Coronary artery (tissue), 2 donors: ENCODE results near the gene RAB3GAP2.
A peak's percentile ranks its signal among the peaks of the same experiment; 100 is the strongest.

Experiments used
- DNase-seq: peaks from one replicate; pipeline ENCODE4 v3.0.0-alpha.2; 2017; ENCODE audit warnings: low spot score
- H3K27ac ChIP-seq, 2 donors: fragments of 200-600 bp; sonication (generic); one replicate each; pipeline ENCODE4 v1.5.1; 2016 to 2019
- H3K4me3 ChIP-seq: fragments of 200-600 bp; sonication (generic); 2 replicates; pipeline ENCODE4 v1.5.1; 2016; ENCODE audit warnings: mild to moderate bottlenecking, moderate library complexity
- CTCF ChIP-seq: fragments of 200-600 bp; sonication (generic); IDR thresholded peaks from one replicate; pipeline ENCODE4 v1.5.1; 2019; ENCODE audit warnings: antibody characterized with exemption

RAB3GAP2 gene

GRCh38 chr1:220144051-220144450, 128.2 kb downstream of the RAB3GAP2 start:
- no peak for TF ChIP-seq CTCF
- no peak overlapping the region for H3K4me3 ChIP-seq
- DNase-seq = no peak
- no peak overlapping the region for H3K27ac ChIP-seq

- H3K4me3 ChIP-seq = peak overlapping the region; percentile 24
- TF ChIP-seq CTCF = no peak
- no peak for DNase-seq
- H3K27ac ChIP-seq = peak overlapping the region; percentile 35 to 59
Observed at GRCh38 chr1:220139966-220140365, 132.3 kb downstream of the RAB3GAP2 start.

GRCh38 chr1:220137019-220137786, 135.1 kb downstream of the RAB3GAP2 start:
- no peak for TF ChIP-seq CTCF
- DNase-seq = no peak
- peak overlapping the region in 1 of 2 donors; percentile 14 for H3K27ac ChIP-seq
- no peak overlapping the region for H3K4me3 ChIP-seq

- no peak for DNase-seq
- H3K27ac ChIP-seq = no peak overlapping the region
Observed at GRCh38 chr1:220135755-220136154, 136.5 kb downstream of the RAB3GAP2 start.

GRCh38 chr1:220129479-220130210, 142.6 kb downstream of the RAB3GAP2 start:
- TF ChIP-seq CTCF = no peak
- DNase-seq = no peak
- no peak overlapping the region for H3K27ac ChIP-seq
- H3K4me3 ChIP-seq = no peak overlapping the region

More at GRCh38 chr1:220135755-220136154, 136.5 kb downstream of the RAB3GAP2 start:
- no peak overlapping the region for H3K4me3 ChIP-seq
- no peak for TF ChIP-seq CTCF

- Histone ChIP-seq H3K4me3 (no peak overlapping the region), H3K27ac (no peak overlapping the region)
- no peak for TF ChIP-seq CTCF
- DNase-seq = no peak
Observed at GRCh38 chr1:220127076-220127475, 145.2 kb downstream of the RAB3GAP2 start.
